Measurements from ENCODE around the gene CHL1. TPM values are rescaled to one million over a fixed set of nuclear protein-coding genes. Genes with fewer than 3 reads are reported as not detected.

Gene CHL1
- total RNA-seq, 3 donors from 2014 or later = 0.25 TPM; not detected in 2

- no peaks in the 10 kb centered on the region for H3K27me3 Mint-ChIP-seq (ENCODE audit: low read depth)
- no peaks in the 10 kb centered on the region for H3K4me1 Mint-ChIP-seq (ENCODE audit: low read depth)
- no peaks in the 10 kb centered on the region for H3K36me3 Mint-ChIP-seq (ENCODE audit: insufficient read depth)
- ATAC-seq (no peak), DNase-seq (no peak)
- H3K4me3 Mint-ChIP-seq = no peak overlapping the region
- H3K9me3 Mint-ChIP-seq = peaks cover 6% of the 10 kb centered on the region
These were observed 122.3 kb downstream of the CHL1 start for GRCh38 chr3:318903-319302.

- H3K4me3 Mint-ChIP-seq = no peak overlapping the region
- no peak for ATAC-seq
- no peaks in the 10 kb centered on the region for H3K27me3 Mint-ChIP-seq (ENCODE audit: low read depth)
- no peaks in the 10 kb centered on the region for H3K4me1 Mint-ChIP-seq (ENCODE audit: low read depth)
- DNase-seq = no peak
- H3K36me3 Mint-ChIP-seq (ENCODE audit: insufficient read depth) = no peaks in the 10 kb centered on the region
- no peaks in the 10 kb centered on the region for H3K9me3 Mint-ChIP-seq
These were observed 127.9 kb downstream of the CHL1 start for GRCh38 chr3:324423-324822.

- Mint-ChIP-seq H3K36me3 (ENCODE audit: insufficient read depth) (no peaks in the 10 kb centered on the region), H3K27me3 (ENCODE audit: low read depth) (no peaks in the 10 kb centered on the region), H3K9me3 (no peaks in the 10 kb centered on the region), H3K4me1 (ENCODE audit: low read depth) (no peaks in the 10 kb centered on the region), H3K4me3 (no peak overlapping the region)
- no peak for DNase-seq
- no peak for ATAC-seq
These were observed 128.9 kb downstream of the CHL1 start for GRCh38 chr3:325495-325894.

- no peak overlapping the region for H3K4me3 Mint-ChIP-seq
- no peak for DNase-seq
- ATAC-seq = no peak
- no peaks in the 10 kb centered on the region for H3K36me3 Mint-ChIP-seq (ENCODE audit: insufficient read depth)
- H3K27me3 Mint-ChIP-seq (ENCODE audit: low read depth) = no peaks in the 10 kb centered on the region
- peaks cover 3% of the 10 kb centered on the region for H3K9me3 Mint-ChIP-seq
- no peaks in the 10 kb centered on the region for H3K4me1 Mint-ChIP-seq (ENCODE audit: low read depth)
These were observed 134.0 kb downstream of the CHL1 start for GRCh38 chr3:330494-331115.

GRCh38 chr3:331881-332280 lies 135.3 kb downstream of the CHL1 start:
- Mint-ChIP-seq H3K9me3 (peaks cover 3% of the 10 kb centered on the region), H3K27me3 (ENCODE audit: low read depth) (no peaks in the 10 kb centered on the region), H3K4me1 (ENCODE audit: low read depth) (no peaks in the 10 kb centered on the region), H3K4me3 (no peak overlapping the region), H3K36me3 (ENCODE audit: insufficient read depth) (no peaks in the 10 kb centered on the region)
- ATAC-seq (no peak), DNase-seq (no peak)

- DNase-seq = no peak
- no peak overlapping the region for H3K4me3 Mint-ChIP-seq
- peaks cover 3% of the 10 kb centered on the region for H3K9me3 Mint-ChIP-seq
- H3K36me3 Mint-ChIP-seq (ENCODE audit: insufficient read depth) = no peaks in the 10 kb centered on the region
- no peak for ATAC-seq
- H3K4me1 Mint-ChIP-seq (ENCODE audit: low read depth) = no peaks in the 10 kb centered on the region
- no peaks in the 10 kb centered on the region for H3K27me3 Mint-ChIP-seq (ENCODE audit: low read depth)
These were observed 136.1 kb downstream of the CHL1 start for GRCh38 chr3:332701-333100.

GRCh38 chr3:335240-335639 lies 138.7 kb downstream of the CHL1 start:
- DNase-seq (no peak), ATAC-seq (no peak)
- peaks cover 3% of the 10 kb centered on the region for H3K9me3 Mint-ChIP-seq
- no peaks in the 10 kb centered on the region for H3K36me3 Mint-ChIP-seq (ENCODE audit: insufficient read depth)
- no peaks in the 10 kb centered on the region for H3K27me3 Mint-ChIP-seq (ENCODE audit: low read depth)
- no peaks in the 10 kb centered on the region for H3K4me1 Mint-ChIP-seq (ENCODE audit: low read depth)
- H3K4me3 Mint-ChIP-seq = no peak overlapping the region

- ATAC-seq (no peak), DNase-seq (no peak)
- Mint-ChIP-seq H3K4me3 (no peak overlapping the region), H3K36me3 (ENCODE audit: insufficient read depth) (no peaks in the 10 kb centered on the region), H3K27me3 (ENCODE audit: low read depth) (no peaks in the 10 kb centered on the region), H3K4me1 (ENCODE audit: low read depth) (no peaks in the 10 kb centered on the region), H3K9me3 (peaks cover 5% of the 10 kb centered on the region)
These were observed 142.8 kb downstream of the CHL1 start for GRCh38 chr3:339351-339750.

- H3K9me3 Mint-ChIP-seq = peaks cover 3% of the 10 kb centered on the region
- DNase-seq = no peak
- no peaks in the 10 kb centered on the region for H3K4me1 Mint-ChIP-seq (ENCODE audit: low read depth)
- H3K4me3 Mint-ChIP-seq = no peak overlapping the region
- no peaks in the 10 kb centered on the region for H3K27me3 Mint-ChIP-seq (ENCODE audit: low read depth)
- no peaks in the 10 kb centered on the region for H3K36me3 Mint-ChIP-seq (ENCODE audit: insufficient read depth)
- ATAC-seq = no peak
These were observed 145.4 kb downstream of the CHL1 start for GRCh38 chr3:341998-342397.

- peaks cover 2% of the 10 kb centered on the region for H3K9me3 Mint-ChIP-seq
- no peaks in the 10 kb centered on the region for H3K36me3 Mint-ChIP-seq (ENCODE audit: insufficient read depth)
- no peak overlapping the region for H3K4me3 Mint-ChIP-seq
- peaks cover 1% of the 10 kb centered on the region for H3K27me3 Mint-ChIP-seq (ENCODE audit: low read depth)
- H3K4me1 Mint-ChIP-seq (ENCODE audit: low read depth) = no peaks in the 10 kb centered on the region
- DNase-seq = no peak
- no peak for ATAC-seq
These were observed 149.6 kb downstream of the CHL1 start for GRCh38 chr3:346186-346585.

- DNase-seq (no peak), ATAC-seq (no peak)
- no peaks in the 10 kb centered on the region for H3K36me3 Mint-ChIP-seq (ENCODE audit: insufficient read depth)
- H3K9me3 Mint-ChIP-seq = no peaks in the 10 kb centered on the region
- H3K4me3 Mint-ChIP-seq = no peak overlapping the region
- H3K4me1 Mint-ChIP-seq (ENCODE audit: low read depth) = no peaks in the 10 kb centered on the region
- H3K27me3 Mint-ChIP-seq (ENCODE audit: low read depth) = peaks cover 1% of the 10 kb centered on the region
These were observed 151.0 kb downstream of the CHL1 start for GRCh38 chr3:347581-347980.

GRCh38 chr3:350871-351371 lies 154.4 kb downstream of the CHL1 start:
- H3K4me3 Mint-ChIP-seq = no peak overlapping the region
- ATAC-seq = no peak
- H3K4me1 Mint-ChIP-seq (ENCODE audit: low read depth) = no peaks in the 10 kb centered on the region
- no peaks in the 10 kb centered on the region for H3K36me3 Mint-ChIP-seq (ENCODE audit: insufficient read depth)
- H3K9me3 Mint-ChIP-seq = no peaks in the 10 kb centered on the region
- peaks cover 1% of the 10 kb centered on the region for H3K27me3 Mint-ChIP-seq (ENCODE audit: low read depth)
- DNase-seq = no peak

GRCh38 chr3:352599-352998 lies 156.0 kb downstream of the CHL1 start:
- H3K27me3 Mint-ChIP-seq (ENCODE audit: low read depth) = peaks cover 1% of the 10 kb centered on the region
- no peak for ATAC-seq
- DNase-seq = no peak

GRCh38 chr3:353191-353739 lies 156.7 kb downstream of the CHL1 start:
- Mint-ChIP-seq H3K4me3 (no peak overlapping the region), H3K27me3 (ENCODE audit: low read depth) (peaks cover 1% of the 10 kb centered on the region), H3K9me3 (no peaks in the 10 kb centered on the region), H3K36me3 (ENCODE audit: insufficient read depth) (no peaks in the 10 kb centered on the region), H3K4me1 (ENCODE audit: low read depth) (no peaks in the 10 kb centered on the region)
- ATAC-seq = no peak
- DNase-seq = no peak

More at GRCh38 chr3:352599-352998, 156.0 kb downstream of the CHL1 start:
- H3K36me3 Mint-ChIP-seq (ENCODE audit: insufficient read depth) = no peaks in the 10 kb centered on the region
- no peaks in the 10 kb centered on the region for H3K9me3 Mint-ChIP-seq
- no peaks in the 10 kb centered on the region for H3K4me1 Mint-ChIP-seq (ENCODE audit: low read depth)
- no peak overlapping the region for H3K4me3 Mint-ChIP-seq

- Mint-ChIP-seq H3K36me3 (ENCODE audit: insufficient read depth) (no peaks in the 10 kb centered on the region), H3K4me3 (no peak overlapping the region), H3K4me1 (ENCODE audit: low read depth) (no peaks in the 10 kb centered on the region), H3K9me3 (no peaks in the 10 kb centered on the region), H3K27me3 (ENCODE audit: low read depth) (peaks cover under 1% of the 10 kb centered on the region)
- no peak for ATAC-seq
- no peak for DNase-seq
These were observed 157.9 kb downstream of the CHL1 start for GRCh38 chr3:354432-354831.
